ENCODE results near the gene NFKBIB. TPM values are rescaled to one million over a fixed set of nuclear protein-coding genes. Genes with fewer than 3 reads are reported as not detected.
"Not testable (repeated sequence)": the region's sequence is repeated elsewhere in the genome, so short reads cannot be mapped to it uniquely, and the experiment has no call there.

NFKBIB gene
- polyA plus RNA-seq, 3 donors: 6.7 to 29.4 (median 9.0) TPM

- DNase-seq: no peak
- H3K9me3 Mint-ChIP-seq: peaks cover 0 to 2% (median 0%) of the 10 kb centered on the region in 7 donors
- peak overlapping the region in 1 of 3 experiments; percentile 77 for H3K4me3 ChIP-seq (replicated peaks in 1 of 3; ENCODE audit: low read depth in 2 of 3, low read length in 3 of 3)
- intact Hi-C loops (cut with micrococcal nuclease): no loop called here
- no peak overlapping the region for H2AFZ ChIP-seq (ENCODE audit: insufficient read depth, low read depth, low read length, poor library complexity, severe bottlenecking)
- peaks cover 21% of the 10 kb centered on the region for H3K4me1 Mint-ChIP-seq
- H3K27ac Mint-ChIP-seq: peak overlapping the region in 1 of 7 donors; percentile 54
- H3K4me1 ChIP-seq (ENCODE audit: control insufficient read depth in 1 of 2, insufficient read depth in 2 of 2, low read length in 2 of 2): peaks cover 17 to 22% of the 10 kb centered on the region in 2 donors
- H4K20me1 ChIP-seq (ENCODE audit: insufficient read depth, low read length): no peaks in the 10 kb centered on the region
- no peaks in the 10 kb centered on the region for H3K36me3 ChIP-seq (replicated peaks in 1 of 2; ENCODE audit: control insufficient read depth in 1 of 2, insufficient read depth in 2 of 2, low read length in 2 of 2)
- no peaks in the 10 kb centered on the region for H3K79me2 ChIP-seq (ENCODE audit: insufficient read depth, low read length)
- no peak for TF ChIP-seq CTCF (IDR thresholded peaks at IDR 0.05)
- peak overlapping the region; percentile 86 to 95 for H3K4me3 Mint-ChIP-seq
- peaks cover 0 to 2% (median 0%) of the 10 kb centered on the region in 3 donors for H3K27me3 Mint-ChIP-seq (ENCODE audit: low read depth in 3 of 3)
- H3K27me3 ChIP-seq (ENCODE audit: control insufficient read depth in 2 of 2, insufficient read depth in 2 of 2, low read length in 2 of 2): no peaks in the 10 kb centered on the region
- peak overlapping the region; percentile 87 for H3K4me2 ChIP-seq (replicated peaks; ENCODE audit: extremely low read depth, low read length, poor library complexity, severe bottlenecking)
- no peak overlapping the region for H3K27ac ChIP-seq (ENCODE audit: low read depth in 1 of 2, low read length in 2 of 2)
- H3K36me3 Mint-ChIP-seq: peaks cover 10 to 14% of the 10 kb centered on the region in 2 donors
- no peaks in the 10 kb centered on the region for H3K9me3 ChIP-seq (replicated peaks in 1 of 2; ENCODE audit: control insufficient read depth in 1 of 2, insufficient read depth in 1 of 2, low read length in 2 of 2)
- H3K9ac ChIP-seq (ENCODE audit: insufficient read depth, low read length, poor library complexity, severe bottlenecking): peak overlapping the region; percentile 54
- 86% methylated on average over 14 of the region's 19 CpGs for WGBS (ENCODE audit: insufficient coverage)
Observed at GRCh38 chr19:38870612-38871011, 29.2 kb upstream of the NFKBIB start.

GRCh38 chr19:38873400-38873799 is 26.4 kb upstream of the NFKBIB start:
- intact Hi-C loops (cut with micrococcal nuclease); H3K4me3 Mint-ChIP-seq: not testable (repeated sequence)
- peaks cover 29 to 33% of the 10 kb centered on the region in 2 donors for H3K4me1 ChIP-seq (ENCODE audit: control insufficient read depth in 1 of 2, insufficient read depth in 2 of 2, low read length in 2 of 2)

More at GRCh38 chr19:38873400-38873799, 26.4 kb upstream of the NFKBIB start:
- H3K36me3 ChIP-seq (replicated peaks in 1 of 2; ENCODE audit: control insufficient read depth in 1 of 2, insufficient read depth in 2 of 2, low read length in 2 of 2); H3K27ac Mint-ChIP-seq; H3K4me3 ChIP-seq (replicated peaks in 1 of 3; ENCODE audit: low read depth in 2 of 3, low read length in 3 of 3); DNase-seq; H3K9ac ChIP-seq (ENCODE audit: insufficient read depth, low read length, poor library complexity, severe bottlenecking); H4K20me1 ChIP-seq (ENCODE audit: insufficient read depth, low read length); H3K9me3 ChIP-seq (replicated peaks in 1 of 2; ENCODE audit: control insufficient read depth in 1 of 2, insufficient read depth in 1 of 2, low read length in 2 of 2); H2AFZ ChIP-seq (ENCODE audit: insufficient read depth, low read depth, low read length, poor library complexity, severe bottlenecking); H3K27ac ChIP-seq (ENCODE audit: low read depth in 1 of 2, low read length in 2 of 2); H3K4me2 ChIP-seq (replicated peaks; ENCODE audit: extremely low read depth, low read length, poor library complexity, severe bottlenecking); H3K9me3 Mint-ChIP-seq; H3K27me3 Mint-ChIP-seq (ENCODE audit: low read depth in 3 of 3); H3K27me3 ChIP-seq (ENCODE audit: control insufficient read depth in 2 of 2, insufficient read depth in 2 of 2, low read length in 2 of 2); H3K79me2 ChIP-seq (ENCODE audit: insufficient read depth, low read length): not testable (repeated sequence)
- WGBS (ENCODE audit: insufficient coverage): 100% methylated on average over 7 of the region's 10 CpGs
- Mint-ChIP-seq H3K4me1 (peaks cover 27% of the 10 kb centered on the region), H3K36me3 (peaks cover 15 to 16% of the 10 kb centered on the region in 2 donors)

Measured in CD14-positive monocyte (primary cell).